ENCODE results near the gene NUAK2.

DNA sequence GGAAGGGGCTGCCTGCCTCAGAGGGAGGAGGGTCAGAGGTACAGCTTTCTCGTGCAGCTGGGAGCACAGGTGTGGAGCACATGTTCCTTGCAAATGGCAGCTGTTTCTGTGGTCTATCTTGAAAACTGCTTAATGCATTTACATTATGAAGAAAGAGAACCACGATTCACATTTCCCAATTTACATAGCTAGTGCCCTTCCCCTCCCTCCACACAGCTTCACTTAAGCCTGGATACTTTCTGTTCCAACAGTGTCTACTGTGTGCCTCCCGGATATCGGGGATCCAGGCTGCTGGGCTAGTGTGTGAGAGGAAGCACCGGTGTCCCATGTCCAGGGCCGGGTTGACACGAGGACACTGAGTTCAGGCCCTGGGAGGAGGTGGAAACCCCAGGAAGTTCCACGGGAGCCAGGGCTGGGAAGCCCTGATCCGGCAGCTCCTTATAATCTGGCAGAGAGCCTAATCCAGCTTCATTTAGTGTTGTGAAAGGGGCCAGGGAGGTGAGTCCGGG lies 62.2 kb downstream of the NUAK2 start:
- TF ChIP-seq, protein P1, sequence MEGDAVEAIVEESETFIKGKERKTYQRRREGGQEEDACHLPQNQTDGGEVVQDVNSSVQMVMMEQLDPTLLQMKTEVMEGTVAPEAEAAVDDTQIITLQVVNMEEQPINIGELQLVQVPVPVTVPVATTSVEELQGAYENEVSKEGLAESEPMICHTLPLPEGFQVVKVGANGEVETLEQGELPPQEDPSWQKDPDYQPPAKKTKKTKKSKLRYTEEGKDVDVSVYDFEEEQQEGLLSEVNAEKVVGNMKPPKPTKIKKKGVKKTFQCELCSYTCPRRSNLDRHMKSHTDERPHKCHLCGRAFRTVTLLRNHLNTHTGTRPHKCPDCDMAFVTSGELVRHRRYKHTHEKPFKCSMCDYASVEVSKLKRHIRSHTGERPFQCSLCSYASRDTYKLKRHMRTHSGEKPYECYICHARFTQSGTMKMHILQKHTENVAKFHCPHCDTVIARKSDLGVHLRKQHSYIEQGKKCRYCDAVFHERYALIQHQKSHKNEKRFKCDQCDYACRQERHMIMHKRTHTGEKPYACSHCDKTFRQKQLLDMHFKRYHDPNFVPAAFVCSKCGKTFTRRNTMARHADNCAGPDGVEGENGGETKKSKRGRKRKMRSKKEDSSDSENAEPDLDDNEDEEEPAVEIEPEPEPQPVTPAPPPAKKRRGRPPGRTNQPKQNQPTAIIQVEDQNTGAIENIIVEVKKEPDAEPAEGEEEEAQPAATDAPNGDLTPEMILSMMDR (IDR thresholded peaks at IDR 0.05; ENCODE audit: low read depth, low read length, missing input control), result no peak
- no peak for TF ChIP-seq FOXA1 (IDR thresholded peaks at IDR 0.05)
- TF ChIP-seq, protein P2, sequence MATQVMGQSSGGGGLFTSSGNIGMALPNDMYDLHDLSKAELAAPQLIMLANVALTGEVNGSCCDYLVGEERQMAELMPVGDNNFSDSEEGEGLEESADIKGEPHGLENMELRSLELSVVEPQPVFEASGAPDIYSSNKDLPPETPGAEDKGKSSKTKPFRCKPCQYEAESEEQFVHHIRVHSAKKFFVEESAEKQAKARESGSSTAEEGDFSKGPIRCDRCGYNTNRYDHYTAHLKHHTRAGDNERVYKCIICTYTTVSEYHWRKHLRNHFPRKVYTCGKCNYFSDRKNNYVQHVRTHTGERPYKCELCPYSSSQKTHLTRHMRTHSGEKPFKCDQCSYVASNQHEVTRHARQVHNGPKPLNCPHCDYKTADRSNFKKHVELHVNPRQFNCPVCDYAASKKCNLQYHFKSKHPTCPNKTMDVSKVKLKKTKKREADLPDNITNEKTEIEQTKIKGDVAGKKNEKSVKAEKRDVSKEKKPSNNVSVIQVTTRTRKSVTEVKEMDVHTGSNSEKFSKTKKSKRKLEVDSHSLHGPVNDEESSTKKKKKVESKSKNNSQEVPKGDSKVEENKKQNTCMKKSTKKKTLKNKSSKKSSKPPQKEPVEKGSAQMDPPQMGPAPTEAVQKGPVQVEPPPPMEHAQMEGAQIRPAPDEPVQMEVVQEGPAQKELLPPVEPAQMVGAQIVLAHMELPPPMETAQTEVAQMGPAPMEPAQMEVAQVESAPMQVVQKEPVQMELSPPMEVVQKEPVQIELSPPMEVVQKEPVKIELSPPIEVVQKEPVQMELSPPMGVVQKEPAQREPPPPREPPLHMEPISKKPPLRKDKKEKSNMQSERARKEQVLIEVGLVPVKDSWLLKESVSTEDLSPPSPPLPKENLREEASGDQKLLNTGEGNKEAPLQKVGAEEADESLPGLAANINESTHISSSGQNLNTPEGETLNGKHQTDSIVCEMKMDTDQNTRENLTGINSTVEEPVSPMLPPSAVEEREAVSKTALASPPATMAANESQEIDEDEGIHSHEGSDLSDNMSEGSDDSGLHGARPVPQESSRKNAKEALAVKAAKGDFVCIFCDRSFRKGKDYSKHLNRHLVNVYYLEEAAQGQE (IDR thresholded peaks at IDR 0.05), result no peak
- TF ChIP-seq JUND (IDR thresholded peaks at IDR 0.05), result no peak
- TF ChIP-seq RAD21 (IDR thresholded peaks at IDR 0.05), result no peak
- no peak for TF ChIP-seq EGR1 (IDR thresholded peaks at IDR 0.05; ENCODE audit: low read depth in 2 of 2)
- TF ChIP-seq, protein P3, sequence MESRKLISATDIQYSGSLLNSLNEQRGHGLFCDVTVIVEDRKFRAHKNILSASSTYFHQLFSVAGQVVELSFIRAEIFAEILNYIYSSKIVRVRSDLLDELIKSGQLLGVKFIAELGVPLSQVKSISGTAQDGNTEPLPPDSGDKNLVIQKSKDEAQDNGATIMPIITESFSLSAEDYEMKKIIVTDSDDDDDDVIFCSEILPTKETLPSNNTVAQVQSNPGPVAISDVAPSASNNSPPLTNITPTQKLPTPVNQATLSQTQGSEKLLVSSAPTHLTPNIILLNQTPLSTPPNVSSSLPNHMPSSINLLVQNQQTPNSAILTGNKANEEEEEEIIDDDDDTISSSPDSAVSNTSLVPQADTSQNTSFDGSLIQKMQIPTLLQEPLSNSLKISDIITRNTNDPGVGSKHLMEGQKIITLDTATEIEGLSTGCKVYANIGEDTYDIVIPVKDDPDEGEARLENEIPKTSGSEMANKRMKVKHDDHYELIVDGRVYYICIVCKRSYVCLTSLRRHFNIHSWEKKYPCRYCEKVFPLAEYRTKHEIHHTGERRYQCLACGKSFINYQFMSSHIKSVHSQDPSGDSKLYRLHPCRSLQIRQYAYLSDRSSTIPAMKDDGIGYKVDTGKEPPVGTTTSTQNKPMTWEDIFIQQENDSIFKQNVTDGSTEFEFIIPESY (IDR thresholded peaks at IDR 0.05), result no peak
- no peak for TF ChIP-seq HNF4A (conservative IDR thresholded peaks at IDR 0.05)
- TF ChIP-seq YY1 (IDR thresholded peaks at IDR 0.05), result no peak
- TF ChIP-seq GABPA (IDR thresholded peaks at IDR 0.05 in 1 of 2, conservative IDR thresholded peaks at IDR 0.05 in 1 of 2), result no peak
- no peak for TF ChIP-seq TAF1 (conservative IDR thresholded peaks at IDR 0.05)
- peak; percentile 30 for TF ChIP-seq NR2F2 (IDR thresholded peaks at IDR 0.05)
